PC-3 (cell line): ENCODE data around the gene METRN. TPM values are rescaled to one million over a fixed set of nuclear protein-coding genes. Genes with fewer than 3 reads are reported as not detected.
"Not testable (repeated sequence)": the region's sequence is repeated elsewhere in the genome, so short reads cannot be mapped to it uniquely, and the experiment has no call there.

Experiments used
- ATAC-seq: fragments of 200-7000 bp; cut with Tn5 transposase; 2 replicates; pipeline ENCODE4 v1.9.1; 2020; ENCODE audit warnings: mild to moderate bottlenecking, moderate library complexity
- BruUV-seq: library from RNA; stranded (reverse); fragments of 400-500 nt; replicated peaks from 2 replicates; lab custom pipeline; 2021; lab: Mats Ljungman, UMichigan
- CTCF ChIA-PET: fragments of 300-600 bp; sonication (Branson Sonifier 250); formaldehyde crosslinking; loops from one replicate; lab custom pipeline; 2022; ENCODE audit warnings: antibody characterized with exemption; lab: Charles Lee
- POLR2A ChIA-PET: fragments of 300-600 bp; sonication (Branson Sonifier 250); formaldehyde crosslinking; loops from one replicate; lab custom pipeline; 2022; ENCODE audit warnings: antibody characterized with exemption; ENCODE audit not compliant: unreplicated experiment; lab: Charles Lee
- DNase-seq: peaks from one replicate; pipeline ENCODE4 v3.0.0-alpha.2; 2015
- H2AFZ ChIP-seq: fragments of 300-600 bp; sonication (generic); 2 replicates; pipeline ENCODE4 v1.6.0; 2016; ENCODE audit warnings: antibody characterized with exemption, low read length
- H3F3A ChIP-seq: fragments of 300-600 bp; sonication (generic); one replicate; pipeline ENCODE4 v1.6.0; 2017; ENCODE audit warnings: antibody characterized with exemption, low read length, control low read depth, mild to moderate bottlenecking; ENCODE audit not compliant: unreplicated experiment
- H3K27ac ChIP-seq: fragments of 300-600 bp; sonication (generic); 2 replicates; pipeline ENCODE4 v1.5.1; 2016; ENCODE audit warnings: mild to moderate bottlenecking, low read length
- H3K27me3 ChIP-seq: fragments of 300-600 bp; sonication (generic); 2 replicates; pipeline ENCODE4 v1.6.1; 2016; ENCODE audit warnings: low read length, mixed read lengths
- H3K36me3 ChIP-seq: fragments of 300-600 bp; sonication (generic); 2 replicates; pipeline ENCODE4 v1.6.1; 2016; ENCODE audit warnings: low read depth, mixed run types, low read length, mixed read lengths
- H3K4me1 ChIP-seq: fragments of 300-600 bp; sonication (generic); 2 replicates; pipeline ENCODE4 v1.5.1; 2016; ENCODE audit warnings: low read length; ENCODE audit not compliant: insufficient read depth
- H3K4me2 ChIP-seq: fragments of 300-600 bp; sonication (generic); 2 replicates; pipeline ENCODE4 v1.6.0; 2016; ENCODE audit warnings: low read length
- H3K4me3 ChIP-seq: fragments of 300-600 bp; sonication (generic); 2 replicates; pipeline ENCODE4 v1.5.1; 2016; ENCODE audit warnings: mild to moderate bottlenecking, low read length, mixed read lengths
- H3K79me2 ChIP-seq: fragments of 300-600 bp; sonication (generic); 2 replicates; pipeline ENCODE4 v1.6.1; 2017; ENCODE audit warnings: low read length, mixed read lengths
- H3K9ac ChIP-seq: fragments of 300-600 bp; sonication (generic); 2 replicates; pipeline ENCODE4 v1.6.0; 2016; ENCODE audit warnings: mild to moderate bottlenecking, low read length
- H3K9me2 ChIP-seq: fragments of 300-600 bp; sonication (generic); replicated peaks from 2 replicates; pipeline ENCODE4 v1.6.1; 2016; ENCODE audit warnings: mixed run types, low read length, mixed read lengths
- H3K9me3 ChIP-seq: fragments of 300-600 bp; sonication (generic); 2 replicates; pipeline ENCODE4 v1.6.1; 2016; ENCODE audit warnings: low read length, mixed read lengths
- H4K20me1 ChIP-seq: fragments of 300-600 bp; sonication (generic); 2 replicates; pipeline ENCODE4 v1.6.1; 2016; ENCODE audit warnings: low read length, mixed read lengths
- EZH2 ChIP-seq: fragments of 300-600 bp; sonication (generic); IDR thresholded peaks from one replicate; pipeline ENCODE4 v1.6.1; 2017; ENCODE audit warnings: antibody characterized with exemption, mild to moderate bottlenecking, low read length; ENCODE audit not compliant: unreplicated experiment
- EZH2phosphoT487 ChIP-seq: fragments of 300-600 bp; sonication (generic); IDR thresholded peaks from 2 replicates; pipeline ENCODE4 v1.6.1; 2018; ENCODE audit warnings: mild to moderate bottlenecking, antibody characterized with exemption, low read length, borderline replicate concordance
- intact Hi-C: fragments of 100-400 bp; cut with micrococcal nuclease; formaldehyde crosslinking; loops from 2 replicates; pipeline ENCODE4 v1.9.0; 2023
- total RNA-seq: library from RNA; depleted of rRNA; stranded (reverse); fragments of >200 nt; gene quantifications from 2 replicates; pipeline ENCODE4 v1.2.3, GENCODE V29; 2014
- TF ChIP-seq, protein P1 (sequence below): fragments of 300-600 bp; sonication (generic); conservative IDR thresholded peaks from 2 replicates; pipeline ENCODE4 v1.5.1; 2017; ENCODE audit warnings: antibody characterized with exemption, low read depth, mild to moderate bottlenecking, low read length

Gene METRN
- total RNA-seq, 1 experiment from 2014 or later = 320 TPM

DNA sequence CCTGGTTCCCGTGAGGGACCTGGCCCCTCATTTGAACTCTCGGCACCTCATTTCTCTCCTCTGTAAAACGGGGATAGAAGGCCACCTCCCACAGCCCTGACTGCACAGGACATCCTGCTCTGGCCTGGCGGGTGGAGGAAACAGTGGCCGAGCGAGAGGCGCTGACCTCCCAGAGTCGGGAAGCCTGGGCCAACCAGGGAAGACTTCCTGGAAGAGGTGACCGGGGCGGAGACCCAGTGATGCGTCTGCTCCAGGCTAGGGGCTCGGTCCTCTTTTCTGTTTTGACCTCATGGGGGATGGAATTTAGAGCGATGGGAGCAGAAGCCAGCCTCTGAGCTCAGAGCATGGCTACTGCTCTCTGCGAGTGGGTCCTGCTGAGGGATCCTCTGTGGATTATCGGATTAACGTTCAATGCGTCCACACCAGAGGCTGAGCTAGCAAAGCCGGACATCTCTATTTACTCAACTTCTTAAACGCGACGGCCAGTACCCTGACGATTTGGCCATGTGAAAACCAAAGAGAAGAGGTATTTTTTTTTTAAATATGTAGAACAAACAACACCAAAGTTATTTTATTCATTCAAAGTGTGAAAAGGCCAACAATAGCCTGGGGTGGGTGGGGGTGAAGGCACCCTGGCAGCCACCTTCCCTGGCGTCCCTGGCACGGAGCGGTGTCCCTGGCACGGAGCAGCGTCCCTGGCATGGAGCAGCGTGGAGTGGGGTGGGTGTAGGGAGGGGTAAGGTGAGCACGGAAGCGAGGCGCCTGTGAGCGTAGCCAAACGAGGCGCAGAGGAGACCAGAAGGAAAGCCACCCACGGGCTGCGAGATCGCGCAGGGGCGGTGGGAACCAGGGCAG is 36.5 kb downstream of the METRN start:
- ATAC-seq (peak; percentile 42; the same call in 1 of the 2 replicates), DNase-seq (no peak)
- H4K20me1 ChIP-seq = no peaks in the 10 kb centered on the region
- H3K9me3 ChIP-seq = no peaks in the 10 kb centered on the region
- H3K4me3 ChIP-seq = no peak overlapping the region
- H3K4me1 ChIP-seq = no peaks in the 10 kb centered on the region
- intact Hi-C loops = no loop called here
- H3K4me2 ChIP-seq = peak overlapping the region; percentile 41
- ChIA-PET CTCF (no interaction called here), POLR2A (no interaction called here)
- TF ChIP-seq, protein P1, sequence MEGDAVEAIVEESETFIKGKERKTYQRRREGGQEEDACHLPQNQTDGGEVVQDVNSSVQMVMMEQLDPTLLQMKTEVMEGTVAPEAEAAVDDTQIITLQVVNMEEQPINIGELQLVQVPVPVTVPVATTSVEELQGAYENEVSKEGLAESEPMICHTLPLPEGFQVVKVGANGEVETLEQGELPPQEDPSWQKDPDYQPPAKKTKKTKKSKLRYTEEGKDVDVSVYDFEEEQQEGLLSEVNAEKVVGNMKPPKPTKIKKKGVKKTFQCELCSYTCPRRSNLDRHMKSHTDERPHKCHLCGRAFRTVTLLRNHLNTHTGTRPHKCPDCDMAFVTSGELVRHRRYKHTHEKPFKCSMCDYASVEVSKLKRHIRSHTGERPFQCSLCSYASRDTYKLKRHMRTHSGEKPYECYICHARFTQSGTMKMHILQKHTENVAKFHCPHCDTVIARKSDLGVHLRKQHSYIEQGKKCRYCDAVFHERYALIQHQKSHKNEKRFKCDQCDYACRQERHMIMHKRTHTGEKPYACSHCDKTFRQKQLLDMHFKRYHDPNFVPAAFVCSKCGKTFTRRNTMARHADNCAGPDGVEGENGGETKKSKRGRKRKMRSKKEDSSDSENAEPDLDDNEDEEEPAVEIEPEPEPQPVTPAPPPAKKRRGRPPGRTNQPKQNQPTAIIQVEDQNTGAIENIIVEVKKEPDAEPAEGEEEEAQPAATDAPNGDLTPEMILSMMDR = no peak
- TF ChIP-seq EZH2phosphoT487 (no peak), EZH2 (no peak)
- no TSS peak for BruUV-seq
- no peaks in the 10 kb centered on the region for H3K9me2 ChIP-seq
- H3K79me2 ChIP-seq = no peaks in the 10 kb centered on the region
- no peaks in the 10 kb centered on the region for H3K36me3 ChIP-seq
- no peaks in the 10 kb centered on the region for H3K27me3 ChIP-seq
- H3K9ac ChIP-seq = no peak overlapping the region
- H3K27ac ChIP-seq = no peak overlapping the region
- 0 out of 2 replicates have a peak overlapping the region, but pooled peaks have one; percentile 9 for H2AFZ ChIP-seq
- no peaks in the 10 kb centered on the region for H3F3A ChIP-seq

DNA sequence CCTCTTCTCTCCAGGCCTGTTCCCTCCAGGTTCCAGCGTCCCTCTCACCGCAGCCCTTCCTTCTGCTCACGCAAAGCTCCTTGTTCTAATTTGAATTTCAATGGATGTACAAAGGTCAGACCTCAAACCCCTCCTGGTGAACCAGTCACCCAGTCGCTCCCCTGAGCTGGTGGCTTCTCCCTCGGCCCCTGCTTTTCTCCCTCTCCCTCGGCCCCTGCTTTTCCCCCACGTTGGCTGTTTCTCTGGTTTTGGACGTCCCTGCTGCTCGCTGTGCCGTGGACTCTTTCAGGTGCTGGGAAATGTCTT is 37.0 kb downstream of the METRN start:
- no peak for DNase-seq
- intact Hi-C loops = no loop called here
- no peaks in the 10 kb centered on the region for H3K9me2 ChIP-seq
- no peak overlapping the region for H3K9ac ChIP-seq
- TF ChIP-seq EZH2 = no peak
- TF ChIP-seq, protein P1 = no peak
- TF ChIP-seq EZH2phosphoT487 = no peak
- H2AFZ ChIP-seq = 0 out of 2 replicates have a peak overlapping the region, but pooled peaks have one; percentile 9
- H4K20me1 ChIP-seq = no peaks in the 10 kb centered on the region
- no peak for ATAC-seq
- no peaks in the 10 kb centered on the region for H3F3A ChIP-seq
- no peak overlapping the region for H3K27ac ChIP-seq
- no TSS peak for BruUV-seq
- H3K4me2 ChIP-seq = peak overlapping the region; percentile 41
- no peaks in the 10 kb centered on the region for H3K36me3 ChIP-seq
- no peaks in the 10 kb centered on the region for H3K4me1 ChIP-seq
- H3K79me2 ChIP-seq = no peaks in the 10 kb centered on the region
- H3K4me3 ChIP-seq = no peak overlapping the region
- ChIA-PET CTCF (no interaction called here), POLR2A (no interaction called here)
- no peaks in the 10 kb centered on the region for H3K27me3 ChIP-seq
- H3K9me3 ChIP-seq = no peaks in the 10 kb centered on the region

- H3K27me3 ChIP-seq, H3K4me3 ChIP-seq, H3K4me1 ChIP-seq, H2AFZ ChIP-seq, H3K27ac ChIP-seq, H4K20me1 ChIP-seq, DNase-seq, H3K4me2 ChIP-seq, CTCF ChIA-PET, H3F3A ChIP-seq, H3K9me2 ChIP-seq, intact Hi-C loops, ATAC-seq, H3K9me3 ChIP-seq, H3K79me2 ChIP-seq, H3K36me3 ChIP-seq, BruUV-seq, H3K9ac ChIP-seq, POLR2A ChIA-PET: not testable (repeated sequence)
Observed at GRCh38 chr16:754121-754607, 39.2 kb downstream of the METRN start.
